Endothelial cell (in vitro differentiated cells): ENCODE results near the gene VAV1. TPM values are rescaled to one million over a fixed set of nuclear protein-coding genes. Genes with fewer than 3 reads are reported as not detected.

Experiments
- DNase-seq: peaks from one replicate; pipeline ENCODE4 v3.0.0; 2021; ENCODE audit warnings: low spot score
- H3K27ac Mint-ChIP-seq: one replicate; pipeline ENCODE4 v1.8.0; 2021; ENCODE audit warnings: mixed read lengths, inconsistent platforms; ENCODE audit not compliant: unreplicated experiment
- H3K27me3 Mint-ChIP-seq: one replicate; pipeline ENCODE4 v1.8.0; 2021; ENCODE audit warnings: mild to moderate bottlenecking, moderate library complexity, mixed read lengths, inconsistent platforms; ENCODE audit not compliant: unreplicated experiment
- H3K36me3 Mint-ChIP-seq: one replicate; pipeline ENCODE4 v1.8.0; 2021; ENCODE audit warnings: mild to moderate bottlenecking, low read depth, mixed read lengths, inconsistent platforms; ENCODE audit not compliant: unreplicated experiment
- H3K4me1 Mint-ChIP-seq: one replicate; pipeline ENCODE4 v1.8.0; 2021; ENCODE audit warnings: mild to moderate bottlenecking, mixed read lengths, inconsistent platforms; ENCODE audit not compliant: unreplicated experiment
- H3K4me3 Mint-ChIP-seq: one replicate; pipeline ENCODE4 v1.8.0; 2021; ENCODE audit warnings: mild to moderate bottlenecking, mixed read lengths, inconsistent platforms; ENCODE audit not compliant: unreplicated experiment
- H3K9me3 Mint-ChIP-seq: one replicate; pipeline ENCODE4 v1.8.0; 2021; ENCODE audit warnings: mixed read lengths, inconsistent platforms; ENCODE audit not compliant: unreplicated experiment
- CTCF ChIP-seq: fragments of 200-600 bp; sonication (generic); IDR thresholded peaks from one replicate; pipeline ENCODE4 v1.5.0; 2021; ENCODE audit warnings: antibody characterized with exemption; ENCODE audit not compliant: unreplicated experiment
- total RNA-seq: library from RNA; stranded (reverse); fragmentation: NEBNext Ultra II Directional; extraction: Animal tissue kit (Norgen Biotek cat#: 25700); gene quantifications from one replicate; pipeline ENCODE4 v1.2.1, GENCODE V29; 2021; ENCODE audit not compliant: unreplicated experiment

Gene VAV1
- total RNA-seq, 1 donor from 2014 or later = not detected

GRCh38 chr19:6752256-6753177 is 20.0 kb upstream of the VAV1 start:
- no peaks in the 10 kb centered on the region for H3K9me3 Mint-ChIP-seq
- no peak overlapping the region for H3K27ac Mint-ChIP-seq
- H3K36me3 Mint-ChIP-seq = peaks cover 16% of the 10 kb centered on the region
- no peak for TF ChIP-seq CTCF
- peak; percentile 44 for DNase-seq
- no peak overlapping the region for H3K4me3 Mint-ChIP-seq
- H3K27me3 Mint-ChIP-seq = peaks cover 7% of the 10 kb centered on the region
- no peaks in the 10 kb centered on the region for H3K4me1 Mint-ChIP-seq

GRCh38 chr19:6753178-6754031 is 19.1 kb upstream of the VAV1 start:
- Mint-ChIP-seq H3K27ac (no peak overlapping the region), H3K4me1 (no peaks in the 10 kb centered on the region), H3K36me3 (peaks cover 16% of the 10 kb centered on the region), H3K27me3 (peaks cover 7% of the 10 kb centered on the region), H3K9me3 (no peaks in the 10 kb centered on the region), H3K4me3 (no peak overlapping the region)
- DNase-seq = peak; percentile 71
- TF ChIP-seq CTCF = no peak

GRCh38 chr19:6754136-6754535 is 18.4 kb upstream of the VAV1 start:
- Mint-ChIP-seq H3K4me1 (no peaks in the 10 kb centered on the region), H3K36me3 (peaks cover 15% of the 10 kb centered on the region), H3K27me3 (peaks cover 7% of the 10 kb centered on the region), H3K27ac (no peak overlapping the region), H3K4me3 (no peak overlapping the region), H3K9me3 (no peaks in the 10 kb centered on the region)
- TF ChIP-seq CTCF = no peak
- DNase-seq = no peak

GRCh38 chr19:6754653-6755463 is 17.6 kb upstream of the VAV1 start:
- TF ChIP-seq CTCF = no peak
- no peaks in the 10 kb centered on the region for H3K4me1 Mint-ChIP-seq
- no peak overlapping the region for H3K27ac Mint-ChIP-seq
- H3K4me3 Mint-ChIP-seq = no peak overlapping the region
- peaks cover 7% of the 10 kb centered on the region for H3K27me3 Mint-ChIP-seq
- DNase-seq = no peak
- H3K9me3 Mint-ChIP-seq = no peaks in the 10 kb centered on the region
- peaks cover 7% of the 10 kb centered on the region for H3K36me3 Mint-ChIP-seq
